GM12878 (cell line): ENCODE data around the gene PTCH2. TPM values are rescaled to one million over a fixed set of nuclear protein-coding genes. Genes with fewer than 3 reads are reported as not detected.

Experiments
- ATAC-seq: fragments of 200-7000 bp; cut with Tn5 transposase; 3 replicates; pipeline ENCODE4 v1.9.1; 2020; ENCODE audit warnings: mild to moderate bottlenecking, moderate library complexity
- BruUV-seq: library from RNA; stranded (reverse); fragments of 400-500 nt; replicated peaks from 2 replicates; lab custom pipeline; 2021; lab: Mats Ljungman, UMichigan
- CTCF ChIA-PET: fragments of 300-600 bp; sonication (Branson Sonifier 250); formaldehyde crosslinking; extraction: SDS; loops from one replicate; lab custom pipeline; 2021; ENCODE audit warnings: inconsistent platforms; lab: Yijun Ruan, JAX
- POLR2A ChIA-PET: fragments of 350-600 bp; formaldehyde crosslinking; extraction: SDS; loops from one replicate; lab custom pipeline; 2021; ENCODE audit warnings: inconsistent platforms; lab: Charles Lee
- RAD21 ChIA-PET: fragments of 300-600 bp; sonication (Branson Sonifier 250); formaldehyde crosslinking; loops from one replicate; lab custom pipeline; 2023; ENCODE audit warnings: antibody characterized with exemption; ENCODE audit not compliant: unreplicated experiment; lab: Charles Lee
- SMC1A ChIA-PET: fragments of 300-600 bp; sonication (Branson Sonifier 250); formaldehyde crosslinking; loops from one replicate; lab custom pipeline; 2023; ENCODE audit not compliant: unreplicated experiment, uncharacterized antibody; lab: Charles Lee
- DNase-seq: peaks from one replicate; pipeline ENCODE4 v3.0.0-alpha.2; 2011; ENCODE audit warnings: low read depth, low spot score
- FAIRE-seq: peaks from 3 replicates; lab custom pipeline; 2011; peaks lifted over from hg19 to GRCh38; lab: Jason Lieb, UNC
- H2AFZ ChIP-seq: 2 replicates; pipeline ENCODE4 v1.6.0; 2011; ENCODE audit warnings: low read depth, low read length, control low read depth; ENCODE audit not compliant: control insufficient read depth
- H3K27ac ChIP-seq: 2 replicates; pipeline ENCODE4 v1.5.1; 2011; ENCODE audit warnings: control low read depth; ENCODE audit not compliant: control insufficient read depth, insufficient read depth
- H3K27me3 ChIP-seq, 2 experiments: replicated peaks in 1 of 2; 2 replicates each; pipeline versions ENCODE4 v1.6.0 to v1.6.1; 2011; ENCODE audit warnings: low read length in 1 of 2; ENCODE audit not compliant: control insufficient read depth in 2 of 2, insufficient read depth in 2 of 2
- H3K36me3 ChIP-seq, 2 experiments: 2 replicates each; pipeline ENCODE4 v1.5.1; 2011; ENCODE audit warnings: low read length in 1 of 2; ENCODE audit not compliant: control insufficient read depth in 2 of 2, insufficient read depth in 2 of 2
- H3K4me1 ChIP-seq: 2 replicates; pipeline ENCODE4 v1.6.1; 2011; ENCODE audit warnings: mild to moderate bottlenecking, low read length, moderate library complexity, mixed read lengths; ENCODE audit not compliant: control insufficient read depth, insufficient read depth
- H3K4me2 ChIP-seq: 2 replicates; pipeline ENCODE4 v1.6.0; 2011; ENCODE audit warnings: control low read depth; ENCODE audit not compliant: control insufficient read depth, insufficient read depth
- H3K4me3 ChIP-seq: fragments of 200-600 bp; sonication (generic); 2 replicates; pipeline ENCODE4 v1.5.1; 2016
- H3K79me2 ChIP-seq: 2 replicates; pipeline ENCODE4 v1.6.0; 2011; ENCODE audit warnings: low read length; ENCODE audit not compliant: control insufficient read depth, insufficient read depth
- H3K9ac ChIP-seq: 2 replicates; pipeline ENCODE4 v1.8.0; 2011; ENCODE audit warnings: low read length, control low read depth, mixed read lengths; ENCODE audit not compliant: control insufficient read depth, insufficient read depth
- H3K9me3 ChIP-seq: replicated peaks from 3 replicates; pipeline ENCODE4 v1.5.1; 2011; ENCODE audit warnings: mild to moderate bottlenecking, low read length; ENCODE audit not compliant: control insufficient read depth, insufficient read depth
- H4K20me1 ChIP-seq: 2 replicates; pipeline ENCODE4 v1.6.0; 2011; ENCODE audit not compliant: control insufficient read depth, insufficient read depth
- EZH2 ChIP-seq: IDR thresholded peaks from 2 replicates; pipeline ENCODE4 v1.6.1; 2012; ENCODE audit warnings: low read depth, mild to moderate bottlenecking, control low read depth, inconsistent platforms, low read length, borderline replicate concordance; ENCODE audit not compliant: control insufficient read depth
- IKZF2 ChIP-seq, 2 experiments: fragments of 450-650 bp; IDR thresholded peaks; 2 replicates each; pipeline ENCODE4 v1.6.1; 2017; ENCODE audit warnings: mild to moderate bottlenecking in 2 of 2, moderate library complexity in 2 of 2
- MTA3 ChIP-seq: IDR thresholded peaks from 2 replicates; pipeline ENCODE4 v1.6.1; 2012; ENCODE audit warnings: low read length, inconsistent platforms, borderline replicate concordance
- POLR2AphosphoS5 ChIP-seq: IDR thresholded peaks from 2 replicates; pipeline ENCODE4 v1.6.1; 2011; ENCODE audit warnings: mild to moderate bottlenecking, low read length, inconsistent platforms
- RFX5 ChIP-seq: IDR thresholded peaks from 2 replicates; pipeline ENCODE4 v1.6.1; 2011; ENCODE audit warnings: low read depth, low read length, improper control_type of control experiment
- RUNX3 ChIP-seq: IDR thresholded peaks from 2 replicates; pipeline ENCODE4 v1.6.1; 2012; ENCODE audit warnings: low read length, inconsistent platforms
- SMAD5 ChIP-seq: IDR thresholded peaks from 2 replicates; pipeline ENCODE4 v1.6.1; 2016; ENCODE audit warnings: antibody characterized with exemption, low read depth
- WGBS: methylation state at CpG from one replicate; pipeline ENCODE4 v1.1.6; 2016; ENCODE audit warnings: low lambda C conversion rate; ENCODE audit not compliant: insufficient replicate concordance, insufficient coverage; ENCODE audit errors: missing lambda C conversion rate; 5-methylcytosine and 5-hydroxymethylcytosine counted together
- in situ Hi-C: fragments of 300-500 bp; cut with MboI; formaldehyde crosslinking; loops from 9 replicates; pipeline ENCODE4 v1.14.3; 2018; ENCODE audit warnings: mixed read lengths
- intact Hi-C: fragments of 100-400 bp; cut with micrococcal nuclease; formaldehyde crosslinking; loops from one replicate; pipeline ENCODE4 v1.14.2; 2022; ENCODE audit not compliant: unreplicated experiment
- polyA plus RNA-seq, 11 experiments: library from polyadenylated mRNA; depleted of rRNA in 4 of 11; unstranded in 6 of 11; stranded (reverse) in 5 of 11; fragments of >200 nt; fragmentation: Nextera tagmentation in 4 of 11; fragmentation: Illumina TruSeq in 1 of 11; extraction: Ambion mirVana in 4 of 11; extraction: Trizol in 1 of 11; gene quantifications; 1 replicate in 1 of 11; 2 replicates in 10 of 11; pipeline versions ENCODE4 v1.2.1 to v1.2.3, GENCODE V29; 2011 to 2016; ENCODE audit warnings: inconsistent platforms in 2 of 11, missing spikeins in 2 of 11, low read depth in 1 of 11
- total RNA-seq, 4 experiments: library from RNA; depleted of rRNA in 3 of 4; stranded (reverse); fragments of >200 nt in 3 of 4; fragmentation: Illumina TruSeq in 1 of 4; extraction: Trizol in 1 of 4; gene quantifications; 2 replicates each; pipeline versions ENCODE4 v1.2.1 to v1.2.3, GENCODE V29; 2013 to 2021

Gene PTCH2
- total and polyA plus RNA-seq, 10 of the 15 experiments (the other 5 are each of a cell fraction or from before 2014, with no cell fraction given), result 0.03 to 8.4 (median 0.10) TPM

- peaks cover 12% of the 10 kb centered on the region for H4K20me1 ChIP-seq
- ATAC-seq, result no peak
- intact Hi-C loops (loop anchor here (5.0 kb wide), 1 partner anchor 38 kb away; no protein-coding TSS in a partner anchor), in situ Hi-C loops (no loop called here)
- SMC1A ChIA-PET, result interaction anchor here (0.6 kb wide), 1 partner anchor 78 kb away, joined by 3 read pairs; no protein-coding TSS in a partner anchor
- RAD21 ChIA-PET, result no interaction called here
- H3K9ac ChIP-seq, result no peak overlapping the region
- no peaks in the 10 kb centered on the region for H3K9me3 ChIP-seq
- no peaks in the 10 kb centered on the region for H3K27me3 ChIP-seq
- peaks cover 8 to 30% of the 10 kb centered on the region in 2 experiments for H3K36me3 ChIP-seq
- POLR2A ChIA-PET, result interaction anchor here (0.6 to 1.6 kb wide), 4 partner anchors 21 to 768 kb away, joined by 3 to 4 read pairs (median 4); partner anchors contain the start of gene PLK3
- peaks cover 18% of the 10 kb centered on the region for H3K4me1 ChIP-seq
- peaks cover 43% of the 10 kb centered on the region for H3K79me2 ChIP-seq
- 88% methylated on average over 6 of the region's 6 CpGs for WGBS
- no peak for TF ChIP-seq EZH2
- no peak for TF ChIP-seq RFX5
- 0 out of 2 replicates have a peak, but pooled peaks have one; percentile 3 for TF ChIP-seq MTA3
- TF ChIP-seq IKZF2 (IDR thresholded peaks at IDR 0.05), result no peak
- TF ChIP-seq SMAD5, result 0 out of 2 replicates have a peak, but pooled peaks have one; percentile 28
- 0 out of 2 replicates have a peak, but pooled peaks have one; percentile 22 for TF ChIP-seq RUNX3
- peak; percentile 66 for TF ChIP-seq POLR2AphosphoS5
- BruUV-seq, result no TSS peak
- H3K4me3 ChIP-seq, result peak overlapping the region; percentile 73; the same call in 1 of the 2 replicates
- no peak for FAIRE-seq
- CTCF ChIA-PET, result interaction anchor here (0.8 to 1.5 kb wide), 3 partner anchors 21 to 233 kb away, joined by 3 to 4 read pairs (median 3); partner anchors contain the start of genes PLK3 and UROD
- H3K4me2 ChIP-seq, result peak overlapping the region; percentile 73
- no peak for DNase-seq
- no peak overlapping the region for H2AFZ ChIP-seq
- no peak overlapping the region for H3K27ac ChIP-seq
Observed at GRCh38 chr1:44778705-44779576, 64.1 kb downstream of the PTCH2 start.
